Measurements from ENCODE around the gene SMARCA2.

SMARCA2 gene

DNA sequence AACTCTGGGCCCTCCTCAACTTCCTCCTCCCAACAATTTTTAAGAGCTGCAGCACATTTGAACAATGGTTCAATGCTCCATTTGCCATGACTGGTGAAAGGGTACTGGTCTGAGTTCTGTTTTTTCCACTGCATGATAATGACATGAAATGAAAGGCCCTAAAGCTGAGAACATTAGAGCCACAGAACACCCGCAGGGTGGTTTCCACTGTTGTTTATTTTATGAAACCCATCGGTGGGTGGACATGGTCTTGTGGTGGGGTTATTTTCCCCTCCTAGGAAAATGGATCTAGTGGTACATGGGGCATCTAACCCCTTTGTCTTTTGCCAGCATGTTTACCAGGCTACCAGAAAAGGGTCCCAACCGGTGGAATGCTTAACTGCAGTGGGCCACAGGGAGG, 71.8 kb downstream of the SMARCA2 start:
- DNase-seq (ENCODE audit: low read depth in 1 of 2, low spot score in 1 of 2) = no peak

- peak in 1 of 2 donors; percentile 30 for DNase-seq (ENCODE audit: low read depth in 1 of 2, low spot score in 1 of 2)
These were observed 72.6 kb downstream of the SMARCA2 start for GRCh38 chr9:2087500-2088313.

DNA sequence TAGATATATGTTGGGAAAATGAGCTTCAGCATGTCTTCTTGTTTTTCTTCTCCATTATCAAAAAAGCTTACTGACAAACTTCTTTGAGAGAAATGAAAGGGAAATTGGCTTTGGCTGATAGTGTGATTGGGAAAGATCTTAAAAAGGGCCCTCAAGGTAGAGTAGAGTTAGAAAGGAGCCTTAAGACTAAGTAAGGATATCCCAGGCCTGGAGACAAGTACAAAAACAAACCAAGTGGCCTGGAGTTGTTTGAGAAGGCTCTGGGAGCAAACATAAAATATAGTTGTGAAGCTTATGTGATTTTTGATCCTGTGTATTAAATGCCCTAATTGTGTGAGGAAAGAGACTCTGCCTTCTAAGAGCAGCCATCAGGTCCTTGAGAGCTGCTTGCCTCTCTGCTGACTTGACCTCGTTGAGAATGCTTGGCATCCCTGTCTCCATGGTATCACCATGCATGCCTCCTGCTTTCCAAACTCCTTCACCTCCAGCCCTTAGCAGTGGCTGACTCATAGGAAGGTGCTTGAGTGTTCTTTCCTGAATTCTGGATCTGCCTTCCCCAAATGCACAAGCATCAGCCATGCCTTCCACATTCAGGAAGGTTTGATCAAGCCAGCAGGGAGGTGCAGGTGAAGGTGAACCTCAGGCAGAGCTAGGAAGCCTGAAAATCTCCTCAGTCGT, 78.9 kb downstream of the SMARCA2 start:
- DNase-seq (ENCODE audit: low read depth in 1 of 2, low spot score in 1 of 2) = no peak

- no peak for DNase-seq (ENCODE audit: low read depth in 1 of 2, low spot score in 1 of 2)
These were observed 81.3 kb downstream of the SMARCA2 start for GRCh38 chr9:2096376-2096970.

GRCh38 chr9:2106666-2107065, 91.5 kb downstream of the SMARCA2 start:
- no peak for DNase-seq (ENCODE audit: low read depth in 1 of 2, low spot score in 1 of 2)

GRCh38 chr9:2107906-2108451, 92.8 kb downstream of the SMARCA2 start:
- DNase-seq (ENCODE audit: low read depth in 1 of 2, low spot score in 1 of 2) = no peak

DNA sequence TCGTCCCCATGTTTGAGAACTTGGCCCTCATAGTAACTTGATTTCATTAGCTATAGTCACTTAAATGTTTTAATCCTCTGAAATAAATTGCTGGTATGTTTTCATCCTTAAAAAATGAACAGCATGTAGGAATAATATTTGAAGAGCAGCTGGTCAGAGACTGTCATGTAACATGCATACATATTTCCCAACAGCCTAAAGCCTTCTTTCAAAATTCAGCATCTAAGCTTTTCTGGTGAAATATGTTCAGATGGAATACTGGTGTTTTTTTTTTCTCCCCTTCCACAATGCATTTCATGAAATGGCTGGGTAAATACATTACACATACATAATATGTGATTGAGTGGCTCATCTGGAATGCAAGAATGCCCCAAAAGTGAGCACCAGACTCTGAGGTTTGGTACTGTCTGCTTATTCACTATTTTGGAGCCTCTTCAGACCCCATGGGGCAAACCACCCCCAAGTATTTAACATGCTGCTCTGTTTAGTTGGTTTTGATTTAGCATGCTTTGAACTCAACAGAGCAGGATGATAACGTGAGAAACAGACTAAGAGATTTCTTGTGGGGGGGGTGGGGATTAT, 94.0 kb downstream of the SMARCA2 start:
- no peak for DNase-seq (ENCODE audit: low read depth in 1 of 2, low spot score in 1 of 2)

DNA sequence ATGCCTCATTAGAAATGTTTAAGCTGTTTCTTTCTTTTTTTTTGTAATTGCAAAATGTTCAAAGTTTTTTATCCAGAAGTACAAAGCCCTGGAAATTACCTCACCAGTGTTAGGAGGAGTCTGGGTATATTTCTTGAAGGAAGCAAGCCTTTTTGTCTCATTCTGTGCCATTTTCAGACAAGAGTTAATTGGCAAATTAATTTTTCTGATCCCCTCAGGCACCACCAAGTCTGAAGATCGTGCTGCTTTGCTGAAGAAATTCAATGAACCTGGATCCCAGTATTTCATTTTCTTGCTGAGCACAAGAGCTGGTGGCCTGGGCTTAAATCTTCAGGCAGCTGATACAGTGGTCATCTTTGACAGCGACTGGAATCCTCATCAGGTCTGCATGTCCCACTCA, 94.9 kb downstream of the SMARCA2 start:
- DNase-seq (ENCODE audit: low read depth in 1 of 2, low spot score in 1 of 2) = no peak

- no peak for DNase-seq (ENCODE audit: low read depth in 1 of 2, low spot score in 1 of 2)
These were observed 100.9 kb downstream of the SMARCA2 start for GRCh38 chr9:2116073-2116472.

GRCh38 chr9:2117527-2117926, 102.4 kb downstream of the SMARCA2 start:
- DNase-seq (ENCODE audit: low read depth in 1 of 2, low spot score in 1 of 2) = no peak

DNA sequence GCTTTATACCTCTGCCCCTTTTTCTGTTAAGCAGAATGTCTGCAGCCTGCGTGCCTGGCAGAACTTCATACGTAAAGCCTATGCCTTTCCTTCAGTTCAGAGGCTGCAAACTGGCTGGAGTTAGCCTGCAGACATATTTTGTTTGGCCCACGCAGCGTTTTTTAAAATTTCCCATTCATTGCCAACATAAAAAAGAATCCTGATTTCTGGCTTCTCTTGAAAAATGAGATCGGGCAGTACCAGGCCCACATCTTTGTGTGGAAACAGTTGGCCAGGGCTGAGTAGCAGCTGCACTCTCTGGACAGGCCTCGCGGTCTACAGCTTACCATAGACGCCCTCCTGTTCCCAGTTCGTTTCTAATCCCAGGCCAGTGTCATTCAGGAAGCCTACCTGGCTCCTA, 104.4 kb downstream of the SMARCA2 start:
- no peak for DNase-seq (ENCODE audit: low read depth in 1 of 2, low spot score in 1 of 2)

GRCh38 chr9:2120926-2121689, 106.0 kb downstream of the SMARCA2 start:
- DNase-seq (ENCODE audit: low read depth in 1 of 2, low spot score in 1 of 2) = no peak

GRCh38 chr9:2122299-2122698, 107.2 kb downstream of the SMARCA2 start:
- DNase-seq (ENCODE audit: low read depth in 1 of 2, low spot score in 1 of 2) = no peak

GRCh38 chr9:2125906-2126305, 110.8 kb downstream of the SMARCA2 start:
- DNase-seq (ENCODE audit: low read depth in 1 of 2, low spot score in 1 of 2) = no peak

- no peak for DNase-seq (ENCODE audit: low read depth in 1 of 2, low spot score in 1 of 2)
These were observed 111.2 kb downstream of the SMARCA2 start for GRCh38 chr9:2126331-2126803.

DNA sequence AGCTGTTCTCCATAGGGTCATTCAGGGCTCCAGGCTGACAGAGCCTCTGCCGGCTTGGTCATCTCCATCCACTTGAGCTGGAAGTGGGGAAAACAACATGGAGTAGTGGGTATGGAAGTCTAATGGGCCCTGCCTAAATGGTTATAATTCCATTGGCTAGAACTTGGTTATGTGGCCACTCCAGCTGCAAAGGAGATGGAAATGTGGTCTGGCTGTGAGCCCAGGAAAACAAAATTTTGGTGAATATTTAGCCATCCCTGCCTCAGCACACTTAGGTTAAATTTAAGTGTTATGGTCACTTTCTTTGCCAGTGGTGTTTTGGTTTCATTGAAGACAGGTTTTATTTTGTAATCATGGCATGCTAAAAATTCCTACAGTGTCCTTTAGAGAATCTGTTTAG, 112.3 kb downstream of the SMARCA2 start:
- DNase-seq (ENCODE audit: low read depth in 1 of 2, low spot score in 1 of 2) = no peak

- no peak for DNase-seq (ENCODE audit: low read depth in 1 of 2, low spot score in 1 of 2)
These were observed 113.0 kb downstream of the SMARCA2 start for GRCh38 chr9:2128141-2128540.

GRCh38 chr9:2128618-2129017, 113.5 kb downstream of the SMARCA2 start:
- DNase-seq (ENCODE audit: low read depth in 1 of 2, low spot score in 1 of 2) = no peak

- no peak for DNase-seq (ENCODE audit: low read depth in 1 of 2, low spot score in 1 of 2)
These were observed 115.8 kb downstream of the SMARCA2 start for GRCh38 chr9:2130941-2131340.

DNA sequence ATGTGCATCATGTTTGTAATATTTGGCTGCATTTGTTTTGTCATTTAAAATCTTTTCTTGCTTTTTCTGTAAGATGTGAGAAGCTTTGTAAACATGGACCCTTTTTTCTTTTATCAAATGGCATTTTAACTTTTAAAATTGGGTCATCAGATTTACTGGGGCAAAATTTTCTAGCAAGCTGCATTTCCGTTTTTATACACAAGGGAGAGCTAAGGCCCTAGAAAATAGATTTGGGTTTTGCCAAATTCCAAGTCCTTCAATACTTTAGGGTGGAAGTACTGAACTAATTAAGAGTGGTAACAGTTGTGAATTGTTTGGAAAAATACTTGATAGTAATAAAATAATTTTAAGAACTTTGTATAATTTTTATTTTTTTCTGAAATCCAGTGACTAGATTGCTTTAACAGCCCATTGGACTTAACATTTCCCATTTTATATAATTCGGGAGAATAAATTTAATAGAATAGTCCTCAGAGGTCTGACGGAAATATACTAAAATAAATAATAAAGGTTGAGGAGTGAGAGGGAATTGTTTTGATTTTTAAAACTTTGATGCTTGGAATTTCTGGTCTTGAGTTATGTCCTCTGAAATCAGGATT, 117.4 kb downstream of the SMARCA2 start:
- DNase-seq (ENCODE audit: low read depth in 1 of 2, low spot score in 1 of 2) = no peak
